GM18505 (cell line): ENCODE measurements around the gene PYGO1.
"Not testable (repeated sequence)": the region's sequence is repeated elsewhere in the genome, so short reads cannot be mapped to it uniquely, and the experiment has no call there.

Experiments
- ATAC-seq: cut with Tn5 transposase; IDR thresholded peaks from one replicate; pipeline ENCODE4 v1.9.1; 2021; ENCODE audit not compliant: unreplicated experiment
- POLR2A ChIP-seq: IDR thresholded peaks from 4 replicates; pipeline ENCODE4 v1.6.1; 2011; ENCODE audit warnings: borderline replicate concordance; ENCODE audit not compliant: insufficient read depth, insufficient read length; ENCODE audit errors: extremely low read depth

The PYGO1 gene

DNA sequence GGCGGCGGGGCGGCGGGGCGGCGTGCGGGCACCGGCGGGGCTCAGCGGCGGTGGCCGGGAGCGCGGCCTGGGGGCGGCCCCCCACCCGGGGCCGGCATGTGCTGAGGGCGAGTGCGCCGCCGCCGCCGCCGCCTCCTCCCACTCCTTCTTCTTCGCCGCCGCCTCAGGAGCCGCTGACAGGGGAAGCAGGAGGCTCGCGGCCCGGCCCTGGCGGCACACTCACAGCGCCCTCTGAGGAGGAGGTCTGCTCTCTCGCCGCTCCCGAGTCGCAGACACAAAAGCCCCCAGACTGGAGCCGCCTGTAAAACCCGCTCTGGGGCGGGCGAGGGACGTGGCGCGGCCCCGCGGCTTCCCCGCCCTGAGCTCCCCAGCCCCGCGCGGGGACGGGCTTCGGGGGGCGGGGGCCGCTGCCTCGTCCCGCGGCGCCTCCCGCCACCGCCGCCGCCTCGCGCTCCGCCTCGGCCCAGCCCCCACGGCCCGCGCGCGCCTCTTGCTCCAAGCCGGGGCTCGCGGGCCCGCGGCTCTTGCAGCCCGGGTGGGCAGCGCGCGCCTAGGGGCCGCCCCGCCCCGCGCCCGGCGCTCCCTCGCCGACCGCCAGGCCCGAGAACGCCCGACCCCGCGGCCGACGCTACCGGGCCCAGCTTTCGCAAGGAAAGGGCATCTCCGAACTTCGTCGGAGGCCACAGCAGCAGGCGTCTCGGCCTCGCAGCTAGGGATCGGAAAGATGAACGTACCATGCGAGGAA lies at the start of gene PYGO1:
Gene PYGO1, minus strand, starts transcription at position 276 of the 745 bp plus-strand sequence. CDS start 462 bp downstream, outside the sequence.
- no peak for TF ChIP-seq POLR2A
- peak; percentile 80 for ATAC-seq

DNA sequence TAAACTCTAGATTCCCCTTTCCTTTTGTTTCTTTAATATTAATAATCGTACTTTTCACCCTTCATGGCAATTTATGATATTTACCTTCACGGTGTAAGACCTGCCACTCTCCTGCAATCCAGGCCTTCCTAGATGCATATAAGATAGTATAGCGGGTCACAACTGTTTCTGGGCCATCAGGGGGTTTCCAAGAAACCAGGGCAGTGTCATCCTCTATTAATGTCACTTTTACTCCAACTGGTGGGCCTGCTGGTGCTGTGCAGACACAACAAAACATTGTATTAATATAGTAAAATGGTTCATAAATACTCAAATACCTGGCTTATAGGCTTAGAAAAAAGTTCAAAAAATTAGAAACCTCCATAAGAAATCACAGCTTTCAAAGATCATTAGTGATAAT lies 48.9 kb upstream of the PYGO1 start:
- TF ChIP-seq POLR2A: no peak
- ATAC-seq: no peak

DNA sequence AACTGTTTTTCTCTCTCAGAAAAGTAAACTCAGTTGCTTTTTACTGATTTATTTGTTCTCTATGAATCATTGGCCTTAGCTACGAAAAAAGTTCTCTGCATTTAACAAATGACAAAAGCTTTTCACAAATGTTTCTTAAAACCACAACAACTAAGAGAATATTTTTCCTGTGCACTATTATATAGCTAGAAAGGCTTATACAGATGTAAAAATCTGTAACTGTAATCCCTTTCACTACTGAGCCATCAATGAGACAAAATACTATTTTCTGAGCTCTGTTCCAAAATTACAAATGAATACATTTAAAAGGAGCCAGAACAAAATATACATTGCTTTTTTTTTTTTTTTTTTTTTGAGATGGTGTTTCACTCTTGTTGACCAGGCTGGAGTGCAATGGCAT lies 45.6 kb upstream of the PYGO1 start:
- ATAC-seq: no peak
- TF ChIP-seq POLR2A: no peak

DNA sequence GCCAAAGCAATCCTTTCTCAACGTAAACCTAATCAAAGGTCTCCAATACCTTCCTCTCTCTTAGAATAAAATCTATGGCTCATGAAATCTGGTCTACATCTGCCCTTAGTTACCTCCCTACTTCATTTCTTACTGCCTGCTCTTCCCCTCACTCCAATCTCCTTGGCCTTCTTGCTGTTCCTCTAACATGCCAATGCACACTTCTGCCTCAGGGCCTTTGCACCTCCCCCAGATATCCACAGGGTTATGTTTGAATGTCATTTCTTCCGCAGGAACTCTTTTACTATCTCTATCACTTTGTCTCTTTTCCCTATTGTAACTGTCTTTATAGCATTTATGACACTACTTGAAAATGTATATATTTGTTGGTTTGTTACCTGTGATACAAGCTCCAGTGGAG lies 44.3 kb upstream of the PYGO1 start:
- TF ChIP-seq POLR2A: no peak
- no peak for ATAC-seq

DNA sequence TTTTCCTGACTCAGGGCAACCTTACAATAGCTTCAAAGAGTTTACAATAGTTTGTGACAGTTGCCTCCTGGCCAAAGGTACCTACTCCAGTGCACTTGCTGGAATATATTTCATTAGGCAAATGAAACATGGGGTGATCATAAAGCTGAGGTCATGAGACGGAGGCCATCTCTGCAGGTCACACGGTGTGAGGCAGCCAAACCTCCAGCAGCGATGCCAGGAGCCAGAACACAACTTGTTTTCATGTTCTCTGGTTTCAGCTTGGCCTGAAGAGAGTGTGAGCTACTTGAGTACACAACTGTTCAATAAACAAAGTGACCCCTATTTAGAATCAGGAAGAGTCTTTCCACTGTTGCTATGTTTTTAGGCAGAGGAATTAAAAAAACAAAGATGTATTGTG lies 42.7 kb upstream of the PYGO1 start:
- no peak for TF ChIP-seq POLR2A

GRCh38 chr15:55628369-55628730 lies 40.2 kb upstream of the PYGO1 start:
- ATAC-seq: no peak
- no peak for TF ChIP-seq POLR2A

More for the DNA sequence above, 42.7 kb upstream of the PYGO1 start:
- no peak for ATAC-seq

- ATAC-seq: no peak
- no peak for TF ChIP-seq POLR2A
These were observed 39.7 kb upstream of the PYGO1 start for GRCh38 chr15:55627730-55628368.

- no peak for ATAC-seq
- no peak for TF ChIP-seq POLR2A
These were observed 31.6 kb upstream of the PYGO1 start for GRCh38 chr15:55619783-55620182.

- ATAC-seq: no peak
- no peak for TF ChIP-seq POLR2A
These were observed 30.2 kb upstream of the PYGO1 start for GRCh38 chr15:55618387-55618786.

DNA sequence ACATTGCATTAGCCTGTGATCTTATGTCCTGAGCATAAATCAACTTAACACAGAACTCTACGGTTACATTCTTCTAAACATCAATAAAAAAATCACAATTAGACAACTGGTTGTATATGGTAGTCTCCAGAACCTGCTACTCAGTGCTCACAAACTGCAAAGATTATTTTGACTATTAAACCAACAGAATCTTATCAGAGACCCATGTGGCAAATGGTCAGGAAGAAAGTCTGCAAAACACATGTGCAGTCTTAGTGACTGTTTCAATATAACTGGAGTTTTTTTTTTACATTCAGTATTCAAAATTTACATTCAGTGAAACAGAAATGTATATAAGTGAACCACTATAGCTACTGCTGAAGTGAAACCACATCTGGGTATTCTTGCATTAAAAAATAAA lies 27.3 kb upstream of the PYGO1 start:
- ATAC-seq: no peak

DNA sequence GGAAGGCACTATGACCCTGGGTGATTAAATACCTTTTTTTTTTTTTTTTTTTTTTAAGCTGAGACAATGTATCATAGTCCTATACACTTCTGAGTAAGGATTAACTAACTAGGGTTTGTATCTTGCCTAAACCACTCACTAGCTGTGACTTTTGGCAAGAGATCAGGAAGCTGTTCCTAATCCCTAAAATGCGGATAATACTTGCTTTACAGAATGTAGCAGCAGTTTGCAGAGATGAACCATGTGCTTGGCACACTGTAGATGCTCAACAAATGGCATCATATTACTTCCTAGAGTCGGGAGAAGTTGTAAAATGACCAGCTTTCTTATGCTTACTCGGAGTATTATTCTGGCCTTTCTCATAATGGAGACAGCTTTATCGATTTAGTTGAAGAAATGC lies 25.6 kb upstream of the PYGO1 start:
- TF ChIP-seq POLR2A: no peak

More for the DNA sequence above, 27.3 kb upstream of the PYGO1 start:
- no peak for TF ChIP-seq POLR2A

GRCh38 chr15:55606214-55606613 lies 18.1 kb upstream of the PYGO1 start:
- ATAC-seq: no peak
- TF ChIP-seq POLR2A: no peak

More for the DNA sequence above, 25.6 kb upstream of the PYGO1 start:
- no peak for ATAC-seq

- no peak for TF ChIP-seq POLR2A
- no peak for ATAC-seq
These were observed 13.2 kb upstream of the PYGO1 start for GRCh38 chr15:55601374-55601773.

DNA sequence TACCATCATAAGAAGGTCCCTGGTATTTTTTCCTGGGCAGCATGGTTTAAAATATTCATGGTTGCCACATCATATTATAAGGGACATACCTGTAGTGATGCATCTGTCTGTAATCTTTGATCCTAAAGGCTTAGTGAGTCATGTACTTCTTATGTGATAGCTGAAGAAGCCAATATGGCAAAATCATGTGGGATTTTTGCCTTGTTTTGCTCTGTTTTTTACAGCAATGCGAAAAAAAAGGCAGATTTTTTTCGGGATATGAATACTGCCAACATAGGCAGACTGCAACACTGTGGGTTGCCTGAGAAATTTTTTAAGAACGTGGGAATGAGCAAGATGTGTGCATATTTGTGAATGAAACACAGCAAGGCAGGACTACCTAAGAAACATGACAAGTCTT lies 11.3 kb upstream of the PYGO1 start:
- no peak for ATAC-seq
- no peak for TF ChIP-seq POLR2A

- ATAC-seq: not testable (repeated sequence)
These were observed 4.9 kb upstream of the PYGO1 start for GRCh38 chr15:55593019-55593418.
